Testis (tissue), 3 donors: ENCODE measurements around the gene U2AF2. TPM values are rescaled to one million over a fixed set of nuclear protein-coding genes. Genes with fewer than 3 reads are reported as not detected.

ENCODE experiments used
- DNase-seq: peaks from one replicate; pipeline ENCODE4 v3.0.0-alpha.2; 2019
- H3K27ac ChIP-seq, 2 donors: fragments of 200-600 bp; sonication (generic); one replicate each; pipeline ENCODE4 v1.5.1; 2019
- H3K27me3 ChIP-seq: fragments of 200-600 bp; sonication (generic); one replicate; pipeline ENCODE4 v1.5.1; 2019
- H3K36me3 ChIP-seq: fragments of 200-600 bp; sonication (generic); one replicate; pipeline ENCODE4 v1.5.1; 2017; ENCODE audit warnings: low read depth; ENCODE audit errors: missing control alignments
- H3K4me1 ChIP-seq: fragments of 200-600 bp; sonication (generic); one replicate; pipeline ENCODE4 v1.5.1; 2019
- H3K4me3 ChIP-seq, 2 donors: fragments of 200-600 bp; sonication (generic); one replicate each; pipeline ENCODE4 v1.5.1; 2017 to 2019
- H3K9me3 ChIP-seq: fragments of 200-600 bp; sonication (generic); one replicate; pipeline ENCODE4 v1.5.1; 2017
- POLR2A ChIP-seq: fragments of 450-650 bp; IDR thresholded peaks from one replicate; pipeline ENCODE4 v1.6.1; 2017; ENCODE audit warnings: antibody characterized with exemption, mild to moderate bottlenecking, moderate library complexity
- WGBS, 2 donors: methylation state at CpG; one replicate each; pipeline ENCODE4 v1.1.5; 2018; 5-methylcytosine and 5-hydroxymethylcytosine counted together
- intact Hi-C: fragments of 100-400 bp; cut with DNase I; formaldehyde crosslinking; loops from one replicate; pipeline ENCODE4 v1.15.1; 2023; ENCODE audit warnings: low total_unique reads
- polyA plus RNA-seq: library from polyadenylated mRNA; stranded (reverse); fragments of 350-450 nt; fragmentation: Illumina TruSeq; extraction: RNeasy Lipid Tissue Mini Kit (QIAGEN cat#74804); gene quantifications from one replicate; pipeline ENCODE4 v1.2.3, GENCODE V29; 2014; ENCODE audit warnings: low read depth, low replicate concordance; ENCODE audit not compliant: insufficient read depth
- total RNA-seq, 2 donors: library from RNA; depleted of rRNA; stranded (reverse); fragments of >200 nt; gene quantifications; one replicate each; pipeline ENCODE4 v1.2.3, GENCODE V29; 2016
- TF ChIP-seq, protein P1 (sequence below), 3 experiments: fragments of 450-650 bp in 2 of 3; fragments of 200-600 bp in 1 of 3; sonication (generic) in 1 of 3; IDR thresholded peaks; one replicate each; pipeline ENCODE4 v1.5.1; 2016 to 2019; ENCODE audit warnings: antibody characterized with exemption in 3 of 3, mild to moderate bottlenecking in 2 of 3, moderate library complexity in 1 of 3

Gene U2AF2
- total and polyA plus RNA-seq, 3 donors from 2014 or later, result 163 to 281 (median 264) TPM

DNA sequence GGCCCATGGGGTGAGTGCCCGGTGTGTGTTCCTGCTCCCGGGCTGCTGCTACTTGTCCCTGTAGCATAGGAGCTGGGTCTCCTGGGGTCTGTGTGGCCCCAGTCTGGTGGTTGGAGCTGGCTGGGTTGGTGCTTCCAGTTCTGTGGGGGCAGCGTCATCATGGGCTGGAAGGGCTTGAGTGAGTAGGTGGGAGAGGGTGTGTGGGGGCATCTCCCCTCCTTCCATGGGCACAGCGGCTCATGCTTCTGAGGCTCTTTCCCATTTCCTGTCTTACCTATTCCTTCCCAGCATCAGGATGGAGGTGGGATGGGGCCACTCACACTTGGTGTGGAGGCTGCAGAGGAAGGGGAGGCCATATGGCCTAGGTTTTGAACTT lies 12.2 kb downstream of the U2AF2 start:
- no peak for DNase-seq
- Histone ChIP-seq H3K9me3 (no peaks in the 10 kb centered on the region), H3K27ac (no peak overlapping the region), H3K4me1 (peaks cover 23% of the 10 kb centered on the region), H3K27me3 (no peaks in the 10 kb centered on the region), H3K4me3 (no peak overlapping the region), H3K36me3 (no peaks in the 10 kb centered on the region)
- no peak for TF ChIP-seq POLR2A
- TF ChIP-seq, protein P1, sequence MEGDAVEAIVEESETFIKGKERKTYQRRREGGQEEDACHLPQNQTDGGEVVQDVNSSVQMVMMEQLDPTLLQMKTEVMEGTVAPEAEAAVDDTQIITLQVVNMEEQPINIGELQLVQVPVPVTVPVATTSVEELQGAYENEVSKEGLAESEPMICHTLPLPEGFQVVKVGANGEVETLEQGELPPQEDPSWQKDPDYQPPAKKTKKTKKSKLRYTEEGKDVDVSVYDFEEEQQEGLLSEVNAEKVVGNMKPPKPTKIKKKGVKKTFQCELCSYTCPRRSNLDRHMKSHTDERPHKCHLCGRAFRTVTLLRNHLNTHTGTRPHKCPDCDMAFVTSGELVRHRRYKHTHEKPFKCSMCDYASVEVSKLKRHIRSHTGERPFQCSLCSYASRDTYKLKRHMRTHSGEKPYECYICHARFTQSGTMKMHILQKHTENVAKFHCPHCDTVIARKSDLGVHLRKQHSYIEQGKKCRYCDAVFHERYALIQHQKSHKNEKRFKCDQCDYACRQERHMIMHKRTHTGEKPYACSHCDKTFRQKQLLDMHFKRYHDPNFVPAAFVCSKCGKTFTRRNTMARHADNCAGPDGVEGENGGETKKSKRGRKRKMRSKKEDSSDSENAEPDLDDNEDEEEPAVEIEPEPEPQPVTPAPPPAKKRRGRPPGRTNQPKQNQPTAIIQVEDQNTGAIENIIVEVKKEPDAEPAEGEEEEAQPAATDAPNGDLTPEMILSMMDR (IDR thresholded peaks at IDR 0.05), result no peak
- intact Hi-C loops, result no loop called here
- WGBS, 2 donors, result 86 to 100% methylated on average over 3 to 4 of the region's 4 CpGs

DNA sequence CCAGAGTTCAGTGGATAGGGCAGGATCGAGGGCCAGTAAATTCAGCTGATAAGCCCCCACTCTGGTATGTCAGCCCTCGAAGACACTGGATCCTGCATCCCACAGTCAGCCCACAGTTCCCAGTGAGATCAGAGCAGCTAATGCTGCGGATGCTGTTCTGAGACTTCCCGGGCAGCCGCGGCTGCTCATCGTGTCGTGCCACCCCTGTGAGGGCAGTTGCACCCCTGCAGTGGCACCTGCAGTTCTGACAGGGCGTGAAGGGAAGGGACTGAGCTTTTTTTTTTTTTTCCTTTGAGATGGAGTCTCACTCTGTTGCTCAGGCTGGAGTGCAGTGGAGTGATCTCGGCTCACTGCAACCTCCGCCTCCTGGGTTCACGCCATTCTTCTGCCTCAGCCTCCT lies 12.7 kb downstream of the U2AF2 start:
- Histone ChIP-seq H3K36me3 (no peaks in the 10 kb centered on the region), H3K4me1 (peaks cover 20% of the 10 kb centered on the region), H3K4me3 (no peak overlapping the region), H3K27ac (no peak overlapping the region), H3K27me3 (no peaks in the 10 kb centered on the region), H3K9me3 (no peaks in the 10 kb centered on the region)
- no peak for TF ChIP-seq POLR2A
- TF ChIP-seq, protein P1 (IDR thresholded peaks at IDR 0.05), result no peak
- intact Hi-C loops, result no loop called here
- no peak for DNase-seq
- WGBS, 2 donors, result 69 to 74% methylated on average over 9 to 12 of the region's 12 CpGs

DNA sequence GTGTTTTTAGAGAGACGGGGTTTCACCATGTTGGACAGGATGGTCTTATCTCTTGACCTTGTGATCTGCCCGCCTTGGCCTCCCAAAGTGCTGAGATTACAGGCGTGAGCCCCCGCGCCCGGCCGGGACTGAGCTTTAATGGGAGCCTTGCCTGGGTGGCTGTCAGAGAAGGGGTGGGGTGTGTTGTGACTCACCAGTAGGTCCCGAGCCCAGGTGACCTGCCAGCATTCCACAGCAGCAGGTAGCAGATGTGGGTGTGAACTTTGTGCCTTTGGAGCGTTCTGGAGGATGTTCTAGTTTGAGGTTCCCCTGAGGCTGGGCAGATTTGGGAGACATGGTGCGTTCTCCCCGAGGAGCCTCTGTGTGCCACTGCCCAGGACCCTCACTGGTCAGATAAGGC lies 13.1 kb downstream of the U2AF2 start:
- WGBS, 2 donors, result 53 to 69% methylated on average over 3 to 11 of the region's 11 CpGs
- no peak for DNase-seq
- H3K27ac ChIP-seq, result no peak overlapping the region

DNA sequence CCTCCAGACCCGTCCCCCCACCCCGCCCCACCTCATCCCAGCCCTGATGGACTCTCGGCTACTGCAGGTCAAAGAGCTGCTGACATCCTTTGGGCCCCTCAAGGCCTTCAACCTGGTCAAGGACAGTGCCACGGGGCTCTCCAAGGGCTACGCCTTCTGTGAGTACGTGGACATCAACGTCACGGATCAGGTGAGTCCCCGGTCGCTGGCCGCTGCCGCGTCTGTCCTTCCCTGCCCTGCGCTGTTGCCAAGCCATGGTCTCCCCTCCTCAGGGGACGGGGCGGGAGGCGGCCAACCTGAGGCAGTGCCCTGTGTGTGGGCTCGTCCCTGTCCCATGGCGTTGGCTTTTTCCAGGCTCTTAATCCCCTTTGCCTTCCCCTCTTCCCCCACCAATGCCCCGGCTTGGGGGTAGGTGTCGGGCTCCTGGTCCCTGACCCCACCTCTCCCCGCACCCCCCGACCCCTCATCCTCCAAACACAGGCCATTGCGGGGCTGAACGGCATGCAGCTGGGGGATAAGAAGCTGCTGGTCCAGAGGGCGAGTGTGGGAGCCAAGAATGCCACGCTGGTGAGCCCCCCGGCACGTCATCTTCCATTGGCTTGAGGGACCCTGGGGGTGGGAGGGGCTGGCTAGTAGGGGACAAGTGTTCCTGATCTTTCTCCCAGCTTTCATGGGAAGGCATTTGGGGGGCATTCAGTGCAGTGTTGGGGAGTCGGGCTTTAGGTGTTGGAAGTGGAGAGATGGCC lies 13.9 kb downstream of the U2AF2 start:
- no peak overlapping the region for H3K27ac ChIP-seq
- H3K9me3 ChIP-seq, result no peaks in the 10 kb centered on the region
- no peaks in the 10 kb centered on the region for H3K36me3 ChIP-seq
- 75 to 94% methylated on average over 18 to 30 of the region's 30 CpGs for WGBS, 2 donors
- DNase-seq, result no peak
- TF ChIP-seq, protein P1 (IDR thresholded peaks at IDR 0.05), result no peak
- no peak for TF ChIP-seq POLR2A
- peaks cover 29% of the 10 kb centered on the region for H3K4me1 ChIP-seq
- intact Hi-C loops, result no loop called here
- no peak overlapping the region for H3K4me3 ChIP-seq
- no peaks in the 10 kb centered on the region for H3K27me3 ChIP-seq

More for the DNA sequence above, 13.1 kb downstream of the U2AF2 start:
- Histone ChIP-seq H3K36me3 (no peaks in the 10 kb centered on the region), H3K4me3 (no peak overlapping the region), H3K27me3 (no peaks in the 10 kb centered on the region), H3K4me1 (peaks cover 22% of the 10 kb centered on the region), H3K9me3 (no peaks in the 10 kb centered on the region)
- intact Hi-C loops, result no loop called here
- no peak for TF ChIP-seq POLR2A
- TF ChIP-seq, protein P1 (IDR thresholded peaks at IDR 0.05), result no peak
